ENCODE measurements around the gene GPR12.
"Not testable (repeated sequence)": the region's sequence is repeated elsewhere in the genome, so short reads cannot be mapped to it uniquely, and the experiment has no call there.

The GPR12 gene

DNA sequence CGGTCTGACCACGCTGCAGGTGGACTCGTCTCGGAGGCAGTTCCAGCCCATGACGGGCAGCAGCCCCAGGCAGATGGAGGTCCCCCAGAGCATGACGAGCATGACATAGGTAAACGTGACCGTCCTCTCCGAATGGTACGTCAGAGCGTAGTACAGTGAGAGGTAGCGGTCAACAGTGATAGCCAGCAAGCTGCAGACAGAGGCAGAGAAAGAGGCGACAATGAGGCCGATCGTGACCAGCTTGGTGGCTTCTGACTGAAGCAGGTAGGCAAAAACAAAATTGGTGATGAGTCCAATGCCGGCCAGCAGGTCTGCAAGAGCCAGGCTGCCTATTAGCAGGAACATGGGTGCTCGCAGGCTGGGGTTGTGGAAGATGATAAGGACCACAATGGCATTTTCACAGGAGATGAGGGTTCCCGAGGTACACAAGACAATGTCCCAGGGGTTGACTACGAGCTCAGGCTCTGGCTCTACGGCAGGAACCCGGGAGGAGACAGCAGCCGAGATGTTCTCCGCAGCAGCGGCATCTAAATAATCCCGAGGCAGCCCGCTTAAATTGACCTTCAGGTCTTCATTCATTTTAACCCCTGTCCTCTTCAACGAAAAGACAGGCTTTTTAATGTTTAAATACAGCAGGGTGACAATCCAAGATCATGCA lies 1.2 kb downstream of the GPR12 start:
- no peak for ATAC-seq
- peaks cover 15% of the 10 kb centered on the region for H3K4me1 Mint-ChIP-seq
- H3K4me3 Mint-ChIP-seq = no peak overlapping the region
- H3K27me3 Mint-ChIP-seq = peaks cover 60% of the 10 kb centered on the region
- no peaks in the 10 kb centered on the region for H3K36me3 Mint-ChIP-seq
- H3K27ac Mint-ChIP-seq = no peak overlapping the region
- H3K9me3 Mint-ChIP-seq = no peaks in the 10 kb centered on the region

DNA sequence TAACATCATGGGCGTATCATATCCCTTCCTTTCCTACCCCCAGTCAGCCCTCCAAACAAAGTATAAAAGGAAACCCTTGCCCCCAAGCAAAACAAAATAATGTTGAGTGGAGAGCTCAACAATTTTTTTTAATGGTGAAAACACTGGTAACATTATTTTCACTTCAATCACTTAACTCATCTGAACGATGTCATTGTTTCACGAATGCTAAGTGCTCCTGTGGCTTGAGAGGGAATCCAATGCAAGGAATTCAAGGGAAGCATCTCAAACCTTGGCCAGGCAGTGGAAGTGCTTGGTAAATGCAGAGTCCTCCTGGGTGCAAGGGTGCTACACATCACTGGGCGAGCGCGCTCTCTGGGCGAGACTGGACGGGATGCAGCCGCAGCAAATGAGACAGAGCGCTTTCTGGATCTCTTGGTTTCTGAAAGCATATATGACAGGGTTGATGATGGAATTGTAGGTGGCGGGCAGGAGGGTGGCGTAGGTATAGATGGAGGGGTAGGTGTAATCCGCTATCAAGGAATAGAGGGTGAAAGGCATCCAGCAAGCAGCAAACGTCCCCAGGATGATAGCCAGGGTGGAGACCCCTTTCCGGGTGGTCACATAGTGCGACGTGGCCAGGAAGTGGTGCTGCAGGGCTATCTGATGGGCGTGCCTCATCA lies 2.0 kb downstream of the GPR12 start:
- peaks cover 15% of the 10 kb centered on the region for H3K4me1 Mint-ChIP-seq
- H3K36me3 Mint-ChIP-seq = no peaks in the 10 kb centered on the region
- no peak for ATAC-seq
- H3K4me3 Mint-ChIP-seq = no peak overlapping the region
- H3K27ac Mint-ChIP-seq = no peak overlapping the region
- H3K27me3 Mint-ChIP-seq = peaks cover 60% of the 10 kb centered on the region
- no peaks in the 10 kb centered on the region for H3K9me3 Mint-ChIP-seq

DNA sequence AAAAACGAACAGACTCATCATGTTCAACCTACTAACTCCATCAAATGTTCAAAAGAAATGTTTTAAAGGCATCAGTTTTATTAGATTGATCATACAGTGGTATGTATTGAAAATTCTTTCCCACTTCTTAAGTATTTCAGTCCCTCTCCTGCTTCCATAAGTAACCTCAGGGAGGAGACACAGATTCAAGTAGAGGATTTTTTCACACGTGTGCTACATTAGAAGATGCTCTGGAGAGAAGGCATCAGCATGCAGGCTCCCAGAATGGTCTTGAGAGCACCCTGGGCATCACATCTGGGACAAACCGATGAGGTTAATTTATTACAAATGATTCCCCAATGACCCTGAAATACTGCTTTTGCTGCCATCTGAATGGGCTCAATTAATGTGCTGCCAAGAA lies 3.6 kb downstream of the GPR12 start:
- ATAC-seq = no peak
- peaks cover 15% of the 10 kb centered on the region for H3K4me1 Mint-ChIP-seq
- H3K27me3 Mint-ChIP-seq = peaks cover 45% of the 10 kb centered on the region
- H3K9me3 Mint-ChIP-seq = no peaks in the 10 kb centered on the region
- no peak overlapping the region for H3K4me3 Mint-ChIP-seq
- no peak overlapping the region for H3K27ac Mint-ChIP-seq
- H3K36me3 Mint-ChIP-seq = no peaks in the 10 kb centered on the region

DNA sequence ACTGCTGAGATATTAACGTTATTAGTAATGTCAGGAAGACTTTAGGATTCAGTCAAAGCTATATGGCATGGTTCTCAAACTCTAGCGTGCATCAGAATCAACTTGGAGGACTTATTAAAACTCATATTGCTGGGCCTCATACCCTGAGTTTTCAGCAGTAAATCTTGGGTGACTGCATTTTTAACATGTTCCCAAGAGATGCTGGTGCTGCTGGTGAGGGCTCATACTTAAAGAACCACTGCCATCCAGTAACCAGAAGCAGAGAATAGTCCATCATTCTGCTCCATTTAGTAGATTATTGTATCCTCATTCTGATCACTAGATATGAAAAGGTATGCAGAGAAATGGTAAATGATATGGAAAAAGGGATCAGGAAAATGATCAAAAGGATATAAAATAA lies 7.9 kb downstream of the GPR12 start:
- H3K4me1 Mint-ChIP-seq = no peaks in the 10 kb centered on the region
- no peak overlapping the region for H3K4me3 Mint-ChIP-seq
- ATAC-seq = no peak
- H3K27me3 Mint-ChIP-seq = peaks cover 15% of the 10 kb centered on the region
- H3K27ac Mint-ChIP-seq = no peak overlapping the region
- H3K36me3 Mint-ChIP-seq = no peaks in the 10 kb centered on the region
- no peaks in the 10 kb centered on the region for H3K9me3 Mint-ChIP-seq

DNA sequence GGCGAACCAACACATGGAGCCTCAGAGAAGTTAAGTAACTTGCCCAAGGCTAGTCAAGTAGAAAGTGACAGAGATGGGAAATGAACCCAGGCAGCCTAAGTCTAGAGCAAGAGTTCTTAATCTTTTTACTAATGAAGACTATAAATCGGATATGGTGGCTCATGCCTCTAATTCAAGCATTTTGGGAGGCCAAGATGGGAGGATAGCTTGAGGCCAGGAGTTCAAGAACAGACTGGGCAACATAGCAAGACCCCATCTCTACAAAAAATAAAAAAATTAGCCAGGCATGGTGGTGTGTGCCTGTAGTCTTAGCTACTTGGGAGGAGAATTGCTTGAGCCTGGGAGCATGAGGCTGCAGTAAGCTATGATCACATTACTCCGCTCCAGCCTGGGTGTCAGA lies 10.7 kb downstream of the GPR12 start:
- Mint-ChIP-seq H3K9me3 (no peaks in the 10 kb centered on the region), H3K27ac (no peak overlapping the region), H3K36me3 (no peaks in the 10 kb centered on the region), H3K4me3 (no peak overlapping the region), H3K4me1 (no peaks in the 10 kb centered on the region), H3K27me3 (peaks cover 13% of the 10 kb centered on the region)
- ATAC-seq = no peak

DNA sequence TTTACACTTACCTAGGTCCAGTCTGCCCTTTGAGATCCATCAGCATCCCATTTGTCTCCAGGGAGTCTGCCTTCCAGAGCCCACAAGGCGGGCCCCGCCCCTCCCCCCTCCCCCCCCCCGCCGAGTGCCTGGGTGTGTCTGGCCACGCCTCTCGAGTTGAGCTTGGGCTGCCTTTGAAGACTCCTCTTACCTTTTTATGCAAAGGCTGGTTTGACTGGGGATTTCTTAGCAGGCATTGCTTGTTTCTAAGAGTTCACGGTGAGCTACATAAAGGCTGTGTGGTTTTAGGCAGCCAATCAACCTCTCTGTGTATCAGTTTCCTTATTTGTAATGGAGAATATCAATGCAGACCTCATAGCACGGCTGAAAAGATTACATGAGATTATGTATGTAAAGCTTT lies 11.3 kb downstream of the GPR12 start:
- Mint-ChIP-seq H3K36me3 (no peaks in the 10 kb centered on the region), H3K27ac (no peak overlapping the region), H3K4me1 (no peaks in the 10 kb centered on the region), H3K4me3 (no peak overlapping the region), H3K9me3 (no peaks in the 10 kb centered on the region), H3K27me3 (peaks cover 20% of the 10 kb centered on the region)
- no peak for ATAC-seq

DNA sequence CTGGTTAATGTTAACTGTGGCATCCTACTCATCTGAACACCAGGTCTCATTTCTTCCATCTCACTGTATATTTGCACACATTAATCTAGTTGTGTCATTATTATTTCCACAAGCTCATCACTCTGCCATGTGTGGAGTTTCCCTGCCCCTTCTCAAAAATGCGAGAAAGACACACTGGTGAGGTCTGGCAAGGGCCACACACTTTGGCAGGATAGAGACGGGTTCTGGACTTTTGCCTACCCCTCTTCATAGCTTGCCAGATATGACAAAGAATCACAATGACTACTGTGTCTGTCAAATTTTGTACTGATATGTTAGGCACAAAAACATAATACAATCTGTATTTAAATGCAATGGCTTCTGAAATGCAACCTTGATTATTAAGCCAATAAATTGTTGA lies 12.9 kb downstream of the GPR12 start:
- Mint-ChIP-seq H3K27me3 (peaks cover 32% of the 10 kb centered on the region), H3K9me3 (no peaks in the 10 kb centered on the region), H3K4me3 (no peak overlapping the region), H3K27ac (no peak overlapping the region), H3K4me1 (no peaks in the 10 kb centered on the region), H3K36me3 (no peaks in the 10 kb centered on the region)
- no peak for ATAC-seq

DNA sequence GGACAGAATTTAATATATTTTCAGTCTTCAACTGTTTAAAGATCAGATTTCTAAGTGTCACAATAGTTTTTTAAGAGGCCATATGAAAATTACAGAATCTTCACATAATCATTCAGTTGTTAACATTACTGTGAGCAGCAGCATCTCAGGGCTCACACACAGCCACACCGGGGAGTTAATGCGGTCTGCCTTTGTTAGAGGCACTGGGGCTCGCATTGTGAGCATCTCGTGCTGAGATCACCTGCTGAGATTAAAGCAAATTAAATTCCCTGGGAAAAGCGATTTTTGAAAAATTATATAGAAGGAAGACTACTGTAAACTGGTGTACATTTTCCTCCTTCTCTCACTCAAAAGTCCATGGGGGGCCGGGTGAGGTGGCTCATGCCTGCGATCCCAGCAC lies 16.6 kb downstream of the GPR12 start:
- H3K9me3 Mint-ChIP-seq = peaks cover 8% of the 10 kb centered on the region
- H3K27ac Mint-ChIP-seq = no peak overlapping the region
- no peak overlapping the region for H3K4me3 Mint-ChIP-seq
- H3K4me1 Mint-ChIP-seq = no peaks in the 10 kb centered on the region
- H3K36me3 Mint-ChIP-seq = no peaks in the 10 kb centered on the region
- peaks cover 34% of the 10 kb centered on the region for H3K27me3 Mint-ChIP-seq
- no peak for ATAC-seq

DNA sequence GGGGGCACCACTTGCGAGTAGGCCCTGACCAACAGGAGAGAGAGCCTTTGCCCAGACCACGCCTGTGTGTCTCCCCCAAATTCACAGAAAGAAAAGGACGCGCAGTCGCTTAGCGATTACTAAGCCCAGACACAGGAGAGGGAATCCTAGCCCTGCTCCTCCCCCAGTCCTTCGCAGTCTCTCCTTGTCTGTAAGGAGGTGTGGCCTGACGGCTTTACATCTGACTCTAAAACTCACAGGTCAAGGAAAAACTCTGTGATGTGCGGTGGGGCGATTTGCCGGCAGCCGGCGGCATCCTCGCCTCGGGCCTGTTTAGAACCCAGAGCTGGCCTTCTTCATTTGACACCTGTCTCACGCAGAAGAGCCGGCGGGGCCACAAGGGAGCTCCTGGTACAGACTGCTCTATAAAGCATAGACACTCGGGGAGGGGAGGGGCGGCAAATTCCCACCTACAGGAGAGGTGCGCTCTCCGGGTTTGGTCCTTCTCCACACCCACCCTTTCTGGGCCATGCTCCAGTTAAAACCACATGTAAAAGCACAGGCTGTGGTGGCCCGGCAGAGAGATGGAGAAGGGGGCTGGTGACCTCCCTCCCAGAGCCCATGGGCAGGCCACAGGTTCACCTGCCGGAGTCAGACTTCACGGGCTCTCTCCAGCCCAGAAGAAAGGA lies 17.8 kb downstream of the GPR12 start:
- Mint-ChIP-seq H3K9me3 (peaks cover 10% of the 10 kb centered on the region), H3K27ac (no peak overlapping the region), H3K27me3 (peaks cover 34% of the 10 kb centered on the region), H3K36me3 (no peaks in the 10 kb centered on the region), H3K4me3 (no peak overlapping the region), H3K4me1 (no peaks in the 10 kb centered on the region)
- ATAC-seq = no peak

DNA sequence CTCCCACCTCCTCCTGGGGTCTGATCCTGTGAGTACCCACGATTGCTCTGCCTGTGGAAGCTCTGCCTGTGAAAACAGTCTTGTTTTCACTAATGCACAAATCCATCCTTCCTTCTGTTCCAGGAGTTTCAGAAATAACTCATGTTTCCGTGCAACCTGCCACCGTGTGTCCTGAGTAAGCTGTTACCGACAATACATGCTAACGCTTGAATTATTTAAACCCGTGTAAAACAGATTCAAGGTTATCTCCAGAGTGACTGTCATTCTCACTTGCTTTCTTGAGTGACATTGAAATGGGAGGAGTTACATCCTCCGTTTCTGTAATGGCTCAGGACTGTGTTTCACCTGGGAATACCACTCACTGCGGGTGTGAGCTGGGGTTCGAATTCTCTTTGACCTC lies 24.9 kb downstream of the GPR12 start:
- no peak for ATAC-seq
- no peaks in the 10 kb centered on the region for H3K36me3 Mint-ChIP-seq

DNA sequence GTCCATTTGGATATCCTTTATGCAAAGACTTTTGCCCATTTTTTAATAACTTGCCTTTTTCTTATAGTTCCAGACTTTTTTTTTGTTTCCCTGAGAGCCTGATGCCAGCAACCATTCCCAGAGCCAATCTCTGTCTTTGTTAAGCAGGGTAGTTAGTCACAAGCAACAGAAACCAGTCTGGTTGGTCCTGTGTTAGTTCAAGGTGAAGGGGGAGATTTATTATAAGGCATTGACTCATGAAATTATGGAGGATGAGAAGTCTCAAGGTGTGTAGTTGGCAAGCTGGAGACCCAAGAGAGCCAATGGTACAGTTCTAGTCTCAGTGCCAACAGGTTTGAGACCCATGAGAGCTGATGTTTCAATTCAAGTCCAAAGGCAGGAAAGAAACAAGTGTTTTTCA lies 33.0 kb downstream of the GPR12 start:
- no peaks in the 10 kb centered on the region for H3K4me1 Mint-ChIP-seq
- ATAC-seq = no peak
- no peaks in the 10 kb centered on the region for H3K36me3 Mint-ChIP-seq
- no peak overlapping the region for H3K27ac Mint-ChIP-seq
- no peaks in the 10 kb centered on the region for H3K9me3 Mint-ChIP-seq
- no peak overlapping the region for H3K4me3 Mint-ChIP-seq
- H3K27me3 Mint-ChIP-seq = peaks cover 32% of the 10 kb centered on the region

More for the DNA sequence above, 24.9 kb downstream of the GPR12 start:
- no peaks in the 10 kb centered on the region for H3K4me1 Mint-ChIP-seq
- H3K4me3 Mint-ChIP-seq = no peak overlapping the region
- H3K27me3 Mint-ChIP-seq = peaks cover 35% of the 10 kb centered on the region
- no peak overlapping the region for H3K27ac Mint-ChIP-seq
- H3K9me3 Mint-ChIP-seq = peaks cover 16% of the 10 kb centered on the region

DNA sequence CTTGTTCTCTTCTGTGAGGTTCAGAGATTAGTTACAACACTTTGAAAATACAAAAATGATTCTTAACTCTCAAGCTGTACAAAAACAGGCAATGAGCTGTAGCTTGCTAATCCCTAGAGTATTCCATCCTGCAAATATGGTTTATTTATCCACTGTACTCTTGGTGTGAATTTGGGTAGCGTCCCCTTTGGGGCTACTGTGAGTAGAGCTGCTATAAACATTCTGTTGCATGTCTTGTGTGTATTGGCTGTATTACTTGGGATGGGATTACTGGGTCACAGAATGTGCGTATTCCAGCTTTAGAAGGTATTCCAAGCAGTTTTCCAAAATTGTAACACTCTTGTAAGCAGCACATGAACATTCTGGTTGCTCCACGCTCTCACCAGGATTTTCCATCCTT lies 33.5 kb downstream of the GPR12 start:
- Mint-ChIP-seq H3K27me3 (peaks cover 32% of the 10 kb centered on the region), H3K4me1 (peaks cover 4% of the 10 kb centered on the region), H3K27ac (no peak overlapping the region), H3K9me3 (no peaks in the 10 kb centered on the region), H3K4me3 (no peak overlapping the region), H3K36me3 (no peaks in the 10 kb centered on the region)
- ATAC-seq = no peak

DNA sequence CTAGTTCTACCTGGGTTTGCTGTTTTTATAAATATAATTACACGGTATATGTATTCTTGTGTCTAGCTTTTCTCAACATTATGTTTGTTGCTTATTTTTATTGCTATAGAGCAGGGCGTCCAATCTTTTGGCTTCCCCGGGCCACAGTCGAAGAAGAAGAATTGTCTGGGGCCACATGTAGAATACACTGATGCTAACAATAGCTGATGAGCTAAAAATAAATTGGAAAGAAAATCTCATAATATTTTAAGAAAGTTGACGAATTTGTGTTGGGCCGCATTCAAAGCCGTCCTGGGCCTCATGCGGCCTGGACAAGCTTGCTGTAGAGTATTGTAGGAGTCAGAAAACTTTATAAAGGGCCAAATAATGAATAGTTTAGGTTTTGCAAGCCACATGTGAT lies 33.9 kb downstream of the GPR12 start:
- Mint-ChIP-seq H3K4me1 (peaks cover 9% of the 10 kb centered on the region), H3K4me3 (no peak overlapping the region), H3K27me3 (peaks cover 27% of the 10 kb centered on the region), H3K27ac (no peak overlapping the region), H3K36me3 (no peaks in the 10 kb centered on the region), H3K9me3 (no peaks in the 10 kb centered on the region)
- no peak for ATAC-seq

DNA sequence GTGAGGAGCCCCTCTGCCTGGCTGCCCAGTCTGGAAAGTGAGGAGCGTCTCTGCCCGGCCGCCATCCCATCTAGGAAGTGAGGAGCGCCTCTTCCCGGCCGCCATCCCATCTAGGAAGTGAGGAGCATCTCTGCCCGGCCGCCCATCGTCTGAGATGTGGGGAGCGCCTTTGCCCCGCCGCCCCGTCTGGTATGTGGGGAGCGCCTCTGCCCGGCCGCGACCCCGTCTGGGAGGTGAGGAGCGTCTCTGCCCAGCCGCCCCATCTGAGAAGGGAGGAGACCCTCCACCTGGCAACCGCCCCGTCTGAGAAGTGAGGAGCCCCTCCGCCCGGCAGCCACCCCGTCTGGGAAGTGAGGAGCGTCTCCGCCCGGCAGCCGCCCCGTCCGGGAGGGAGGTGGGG lies 37.0 kb downstream of the GPR12 start:
- H3K4me1 Mint-ChIP-seq = peaks cover 22% of the 10 kb centered on the region
- not testable (repeated sequence) for H3K36me3 Mint-ChIP-seq, ATAC-seq, H3K27ac Mint-ChIP-seq, H3K4me3 Mint-ChIP-seq, H3K9me3 Mint-ChIP-seq
- H3K27me3 Mint-ChIP-seq = peaks cover 15% of the 10 kb centered on the region

DNA sequence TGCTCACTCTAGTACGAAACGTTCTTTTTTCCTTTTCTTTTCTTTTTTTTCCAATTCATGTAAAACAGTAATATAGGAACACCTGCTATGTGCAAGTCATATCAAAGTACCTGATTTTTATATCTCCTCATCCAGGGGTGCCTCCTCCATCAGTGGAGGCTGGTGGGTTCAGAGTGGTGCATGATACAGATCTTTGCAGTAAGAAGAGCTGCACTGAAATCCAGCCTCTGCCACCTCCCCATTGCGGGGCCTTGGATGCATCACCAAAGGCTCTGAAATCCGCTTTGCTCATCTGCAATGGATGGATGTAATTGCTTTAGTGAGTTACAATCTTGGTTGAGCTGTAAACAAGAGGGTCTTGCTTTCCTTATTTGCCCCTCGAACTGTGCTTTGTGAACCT lies 38.3 kb downstream of the GPR12 start:
- H3K9me3 Mint-ChIP-seq = no peaks in the 10 kb centered on the region
- no peaks in the 10 kb centered on the region for H3K36me3 Mint-ChIP-seq
- H3K4me3 Mint-ChIP-seq = no peak overlapping the region
- peaks cover 22% of the 10 kb centered on the region for H3K4me1 Mint-ChIP-seq
- no peak for ATAC-seq
- H3K27me3 Mint-ChIP-seq = peaks cover 4% of the 10 kb centered on the region
- H3K27ac Mint-ChIP-seq = no peak overlapping the region
